T1000 (cell line): ENCODE data around the gene EOGT.

Experiments used
- DNase-seq: peaks from one replicate; lab custom pipeline; 2025; ENCODE audit warnings: mixed read lengths; lab: John Stamatoyannopoulos, UW

The EOGT gene

GRCh38 chr3:68963376-68963775 is 50.1 kb downstream of the EOGT start:
- DNase-seq, result no peak

- no peak for DNase-seq
These were observed 54.6 kb downstream of the EOGT start for GRCh38 chr3:68958932-68959331.

GRCh38 chr3:68957895-68958294 is 55.6 kb downstream of the EOGT start:
- no peak for DNase-seq

GRCh38 chr3:68953816-68954444 is 59.6 kb downstream of the EOGT start:
- no peak for DNase-seq

GRCh38 chr3:68945225-68945624 is 68.3 kb downstream of the EOGT start:
- DNase-seq, result no peak

GRCh38 chr3:68943753-68944500 is 69.6 kb downstream of the EOGT start:
- DNase-seq, result no peak

GRCh38 chr3:68941055-68941454 is 72.4 kb downstream of the EOGT start:
- DNase-seq, result no peak

- DNase-seq, result no peak
These were observed 76.6 kb downstream of the EOGT start for GRCh38 chr3:68936856-68937255.

- no peak for DNase-seq
These were observed 77.7 kb downstream of the EOGT start for GRCh38 chr3:68935778-68936177.

- DNase-seq, result no peak
These were observed 81.9 kb downstream of the EOGT start for GRCh38 chr3:68931406-68932149.
